HCT116 (cell line): ENCODE results near the gene CTSW. TPM values are rescaled to one million over a fixed set of nuclear protein-coding genes. Genes with fewer than 3 reads are reported as not detected.
A peak's percentile ranks its signal among the peaks of the same experiment; 100 is the strongest.
"Not testable (repeated sequence)": the region's sequence is repeated elsewhere in the genome, so short reads cannot be mapped to it uniquely, and the experiment has no call there.

Experiments
- ATAC-seq: fragments of 200-7000 bp; cut with Tn5 transposase; 2 replicates; pipeline ENCODE4 v1.9.1; 2020; ENCODE audit warnings: mild to moderate bottlenecking, moderate library complexity
- Bru-seq: library from RNA; stranded (reverse); fragments of 400-500 nt; gene quantifications from one replicate; lab custom pipeline; 2021; lab: Mats Ljungman, UMichigan
- BruChase-seq, 2 experiments: library from RNA; stranded (reverse); fragments of 400-500 nt; gene quantifications; one replicate each; lab custom pipeline; 2021; lab: Mats Ljungman, UMichigan
- BruUV-seq: library from RNA; stranded (reverse); fragments of 400-500 nt; replicated peaks from 2 replicates; lab custom pipeline; 2021; lab: Mats Ljungman, UMichigan
- CTCF ChIA-PET: fragments of 300-600 bp; sonication (Branson Sonifier 250); formaldehyde crosslinking; loops from one replicate; lab custom pipeline; 2021; ENCODE audit warnings: antibody characterized with exemption; lab: Charles Lee
- POLR2A ChIA-PET: fragments of 300-600, 350-600 bp; sonication (Branson Sonifier 250); formaldehyde crosslinking; loops from one replicate; lab custom pipeline; 2021; ENCODE audit warnings: antibody characterized with exemption; lab: Charles Lee
- RAD21 ChIA-PET, 2 experiments: fragments of 300-600 bp; sonication (Branson Sonifier 250); formaldehyde crosslinking; loops; one replicate each; lab custom pipeline; 2023; ENCODE audit warnings: low total read pairs in 2 of 2; ENCODE audit not compliant: uncharacterized antibody in 2 of 2, unreplicated experiment in 2 of 2, low non-redundant PET in 1 of 2; lab: Charles Lee
- DNase-seq: peaks from one replicate; pipeline ENCODE4 v3.0.0-alpha.2; 2010; ENCODE audit warnings: low read depth, low spot score
- H2AFZ ChIP-seq: fragments of 200-600 bp; shearing (Covaris generic), sonication (generic); 2 replicates; pipeline ENCODE4 v1.6.1; 2017; ENCODE audit warnings: low read depth, mixed run types, mixed read lengths, antibody characterized with exemption, low read length; ENCODE audit not compliant: poor library complexity, severe bottlenecking
- H3K27ac ChIP-seq: 2 replicates; pipeline ENCODE4 v1.5.1; 2012; ENCODE audit warnings: low read depth, low read length
- H3K27me3 ChIP-seq: fragments of 200-600 bp; sonication (generic); 2 replicates; pipeline ENCODE4 v1.6.1; 2016; ENCODE audit warnings: mixed run types, low read length, mixed read lengths; ENCODE audit not compliant: insufficient read depth
- H3K36me3 ChIP-seq, 2 experiments: fragments of 200-500 bp in 1 of 2; fragments of 200-600 bp in 1 of 2; sonication (Bioruptor generic) in 1 of 2; sonication (generic) in 1 of 2; 2 replicates each; pipeline versions ENCODE4 v1.5.1 to v1.6.1; 2014 to 2016; ENCODE audit warnings: low read length in 2 of 2, inconsistent platforms in 1 of 2, mixed read lengths in 1 of 2, mixed run types in 1 of 2; ENCODE audit not compliant: insufficient read depth in 2 of 2, control insufficient read depth in 1 of 2
- H3K4me1 ChIP-seq, 2 experiments: fragments of 200-600 bp in 1 of 2; sonication (generic) in 1 of 2; 2 replicates each; pipeline versions ENCODE4 v1.5.1 to v1.6.1; 2012 to 2017; ENCODE audit warnings: low read length in 2 of 2, inconsistent platforms in 1 of 2, mild to moderate bottlenecking in 1 of 2, mixed read lengths in 1 of 2, mixed run types in 1 of 2, moderate library complexity in 1 of 2; ENCODE audit not compliant: insufficient read depth in 2 of 2, control insufficient read depth in 1 of 2
- H3K4me2 ChIP-seq: fragments of 200-600 bp; sonication (generic); 2 replicates; pipeline ENCODE4 v1.6.1; 2017; ENCODE audit warnings: mixed run types, low read length, mixed read lengths
- H3K4me3 ChIP-seq, 2 experiments: fragments of 200-600 bp in 1 of 2; sonication (generic) in 1 of 2; replicated peaks in 1 of 2; 2 replicates each; pipeline ENCODE4 v1.5.1; 2011 to 2016; ENCODE audit warnings: low read length in 2 of 2, control low read depth in 1 of 2, low read depth in 1 of 2, mild to moderate bottlenecking in 1 of 2, mixed read lengths in 1 of 2, mixed run types in 1 of 2
- H3K79me2 ChIP-seq: fragments of 200-600 bp; sonication (generic); 2 replicates; pipeline ENCODE4 v1.6.1; 2017; ENCODE audit warnings: mild to moderate bottlenecking, mixed run types, low read length, moderate library complexity, mixed read lengths; ENCODE audit not compliant: insufficient read depth
- H3K9ac ChIP-seq: fragments of 200-600 bp; sonication (generic); 2 replicates; pipeline ENCODE4 v1.6.1; 2016; ENCODE audit warnings: low read length, mixed read lengths
- H3K9me2 ChIP-seq: fragments of 200-600 bp; sonication (generic), shearing (Covaris generic); 2 replicates; pipeline ENCODE4 v1.6.1; 2017; ENCODE audit warnings: mixed run types, mild to moderate bottlenecking, moderate library complexity; ENCODE audit not compliant: insufficient read depth
- H3K9me3 ChIP-seq, 2 experiments: fragments of 200-500 bp in 1 of 2; fragments of 200-600 bp in 1 of 2; sonication (Bioruptor generic) in 1 of 2; sonication (generic) in 1 of 2; 2 replicates each; pipeline ENCODE4 v1.6.1; 2014 to 2017; ENCODE audit warnings: low read length in 2 of 2, mixed read lengths in 2 of 2, inconsistent platforms in 1 of 2, low read depth in 1 of 2, mild to moderate bottlenecking in 1 of 2, mixed run types in 1 of 2, moderate library complexity in 1 of 2; ENCODE audit not compliant: control insufficient read depth in 1 of 2, insufficient read depth in 1 of 2
- H4K20me1 ChIP-seq: fragments of 200-600 bp; sonication (generic), shearing (Covaris generic); 2 replicates; pipeline ENCODE4 v1.6.1; 2017; ENCODE audit warnings: mixed run types, mild to moderate bottlenecking, moderate library complexity; ENCODE audit not compliant: insufficient read depth
- ELF1 ChIP-seq: IDR thresholded peaks from 2 replicates; pipeline ENCODE4 v1.6.1; 2012; ENCODE audit warnings: low read depth, borderline replicate concordance
- FOSL1 ChIP-seq: IDR thresholded peaks from 2 replicates; pipeline ENCODE4 v1.6.1; 2012; ENCODE audit warnings: low read depth
- JUND ChIP-seq: IDR thresholded peaks from 2 replicates; pipeline ENCODE4 v1.6.1; 2012
- POLR2A ChIP-seq: IDR thresholded peaks from 2 replicates; pipeline ENCODE4 v1.7.0; 2011; ENCODE audit warnings: borderline replicate concordance; ENCODE audit not compliant: insufficient read depth, insufficient read length; ENCODE audit errors: extremely low read depth
- RAD21 ChIP-seq: IDR thresholded peaks from 2 replicates; pipeline ENCODE4 v1.6.1; 2012; ENCODE audit warnings: low read depth, mild to moderate bottlenecking
- SRF ChIP-seq: IDR thresholded peaks from 2 replicates; pipeline ENCODE4 v1.6.1; 2012; ENCODE audit warnings: low read depth
- TCF7L2 ChIP-seq: IDR thresholded peaks from 2 replicates; pipeline ENCODE4 v1.7.0; 2011; ENCODE audit warnings: borderline replicate concordance, inconsistent platforms; ENCODE audit not compliant: insufficient read depth, insufficient read length; ENCODE audit errors: extremely low read depth
- YY1 ChIP-seq: IDR thresholded peaks from 2 replicates; pipeline ENCODE4 v1.6.1; 2011; ENCODE audit warnings: low read length, low read depth, moderate library complexity, mild to moderate bottlenecking; ENCODE audit not compliant: insufficient replicate concordance; ENCODE audit errors: extremely low read depth
- ZNF274 ChIP-seq: fragments of 200-500 bp; sonication (Bioruptor generic); IDR thresholded peaks from 2 replicates; pipeline ENCODE4 v1.6.1; 2014; ENCODE audit warnings: mild to moderate bottlenecking, low read depth, low read length, inconsistent platforms
- intact Hi-C: fragments of 100-400 bp; cut with micrococcal nuclease; formaldehyde crosslinking; loops from 2 replicates; pipeline ENCODE4 v1.10.0; 2022
- long read RNA-seq: library from polyadenylated mRNA; unstranded; transcript quantifications from one replicate; pipeline ENCODE4 v2.0.0, GENCODE V29; 2021; ENCODE audit not compliant: unreplicated experiment
- polyA plus RNA-seq: library from polyadenylated mRNA; unstranded; fragments of >200 nt; gene quantifications from 2 replicates; pipeline ENCODE4 v1.2.1, GENCODE V29; 2012; ENCODE audit warnings: missing spikeins
- total RNA-seq: library from RNA; stranded (reverse); gene quantifications from one replicate; pipeline ENCODE4 v1.2.1, GENCODE V29; 2021; ENCODE audit not compliant: unreplicated experiment
- TF ChIP-seq, protein P1 (sequence below): IDR thresholded peaks from 2 replicates; pipeline ENCODE4 v1.6.1; 2012
- TF ChIP-seq, protein P2 (sequence below): IDR thresholded peaks from 2 replicates; pipeline ENCODE4 v1.6.1; 2012
- TF ChIP-seq, protein P3 (sequence below): IDR thresholded peaks from 2 replicates; pipeline ENCODE4 v1.6.1; 2012; ENCODE audit warnings: low read depth

The CTSW gene, protein sequence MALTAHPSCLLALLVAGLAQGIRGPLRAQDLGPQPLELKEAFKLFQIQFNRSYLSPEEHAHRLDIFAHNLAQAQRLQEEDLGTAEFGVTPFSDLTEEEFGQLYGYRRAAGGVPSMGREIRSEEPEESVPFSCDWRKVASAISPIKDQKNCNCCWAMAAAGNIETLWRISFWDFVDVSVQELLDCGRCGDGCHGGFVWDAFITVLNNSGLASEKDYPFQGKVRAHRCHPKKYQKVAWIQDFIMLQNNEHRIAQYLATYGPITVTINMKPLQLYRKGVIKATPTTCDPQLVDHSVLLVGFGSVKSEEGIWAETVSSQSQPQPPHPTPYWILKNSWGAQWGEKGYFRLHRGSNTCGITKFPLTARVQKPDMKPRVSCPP
- not detected for total RNA-seq
- polyA plus RNA-seq: 0.25 and 0.44 TPM in 2 replicates
- not detected for Bru-seq, nascent RNA
- percentile 13 among the genes with signal in this experiment for BruChase-seq, experiment 1, labeled RNA remaining after a 6-hour chase
- not detected for BruChase-seq, experiment 2, labeled RNA remaining after a 2-hour chase
- long read RNA-seq, partial matches to known transcripts: 0 of 2 reads
- long read RNA-seq, other reads (novel, unspliced or antisense): 2 of 2 reads

DNA sequence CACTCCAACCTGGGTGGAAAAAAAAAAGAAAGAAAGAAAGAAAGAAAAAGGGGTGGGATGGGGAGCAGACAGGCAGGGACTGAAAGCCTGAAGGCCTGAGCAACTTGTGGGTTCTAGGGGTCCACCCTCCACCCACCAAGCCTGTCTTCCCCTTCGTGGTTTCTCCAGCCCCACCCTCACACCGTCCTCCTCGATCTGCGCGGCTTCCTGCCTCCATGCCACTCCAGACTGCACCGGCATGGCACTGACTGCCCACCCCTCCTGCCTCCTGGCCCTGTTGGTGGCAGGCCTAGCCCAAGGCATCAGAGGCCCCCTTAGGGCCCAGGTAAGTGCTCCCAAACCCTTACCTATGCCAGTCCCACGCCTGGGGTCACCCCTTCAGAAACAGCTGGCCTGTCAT lies at the start of gene CTSW:
Gene CTSW (plus strand): TSS at position 221 of the 400 bp plus-strand sequence. CDS start 18 bp downstream, at position 239.
- Histone ChIP-seq H3K79me2 (peaks cover 12% of the 10 kb centered on the region; the same call in 1 of the 2 replicates), H2AFZ (no peak within 1 kb of the TSS), H3K36me3 (peaks cover 5 to 25% of the 10 kb centered on the region in 2 experiments; a peak in 2 of 4 replicates), H3K27ac (no peak within 1 kb of the TSS), H3K4me2 (no peak within 1 kb of the TSS), H3K9ac (no peak within 1 kb of the TSS), H3K9me3 (no peaks in the 10 kb centered on the region), H4K20me1 (no peaks in the 10 kb centered on the region), H3K9me2 (no peaks in the 10 kb centered on the region), H3K4me3 (no peak within 1 kb of the TSS), H3K4me1 (peaks cover 2 to 5% of the 10 kb centered on the region in 2 experiments; a peak in 2 of 4 replicates), H3K27me3 (no peaks in the 10 kb centered on the region)
- TF ChIP-seq, protein P1, sequence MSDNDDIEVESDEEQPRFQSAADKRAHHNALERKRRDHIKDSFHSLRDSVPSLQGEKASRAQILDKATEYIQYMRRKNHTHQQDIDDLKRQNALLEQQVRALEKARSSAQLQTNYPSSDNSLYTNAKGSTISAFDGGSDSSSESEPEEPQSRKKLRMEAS: no peak
- TF ChIP-seq, protein P2, sequence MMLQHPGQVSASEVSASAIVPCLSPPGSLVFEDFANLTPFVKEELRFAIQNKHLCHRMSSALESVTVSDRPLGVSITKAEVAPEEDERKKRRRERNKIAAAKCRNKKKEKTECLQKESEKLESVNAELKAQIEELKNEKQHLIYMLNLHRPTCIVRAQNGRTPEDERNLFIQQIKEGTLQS: no peak
- no peak for TF ChIP-seq POLR2A
- no peak for TF ChIP-seq YY1
- no peak for TF ChIP-seq ZNF274
- TF ChIP-seq, protein P3, sequence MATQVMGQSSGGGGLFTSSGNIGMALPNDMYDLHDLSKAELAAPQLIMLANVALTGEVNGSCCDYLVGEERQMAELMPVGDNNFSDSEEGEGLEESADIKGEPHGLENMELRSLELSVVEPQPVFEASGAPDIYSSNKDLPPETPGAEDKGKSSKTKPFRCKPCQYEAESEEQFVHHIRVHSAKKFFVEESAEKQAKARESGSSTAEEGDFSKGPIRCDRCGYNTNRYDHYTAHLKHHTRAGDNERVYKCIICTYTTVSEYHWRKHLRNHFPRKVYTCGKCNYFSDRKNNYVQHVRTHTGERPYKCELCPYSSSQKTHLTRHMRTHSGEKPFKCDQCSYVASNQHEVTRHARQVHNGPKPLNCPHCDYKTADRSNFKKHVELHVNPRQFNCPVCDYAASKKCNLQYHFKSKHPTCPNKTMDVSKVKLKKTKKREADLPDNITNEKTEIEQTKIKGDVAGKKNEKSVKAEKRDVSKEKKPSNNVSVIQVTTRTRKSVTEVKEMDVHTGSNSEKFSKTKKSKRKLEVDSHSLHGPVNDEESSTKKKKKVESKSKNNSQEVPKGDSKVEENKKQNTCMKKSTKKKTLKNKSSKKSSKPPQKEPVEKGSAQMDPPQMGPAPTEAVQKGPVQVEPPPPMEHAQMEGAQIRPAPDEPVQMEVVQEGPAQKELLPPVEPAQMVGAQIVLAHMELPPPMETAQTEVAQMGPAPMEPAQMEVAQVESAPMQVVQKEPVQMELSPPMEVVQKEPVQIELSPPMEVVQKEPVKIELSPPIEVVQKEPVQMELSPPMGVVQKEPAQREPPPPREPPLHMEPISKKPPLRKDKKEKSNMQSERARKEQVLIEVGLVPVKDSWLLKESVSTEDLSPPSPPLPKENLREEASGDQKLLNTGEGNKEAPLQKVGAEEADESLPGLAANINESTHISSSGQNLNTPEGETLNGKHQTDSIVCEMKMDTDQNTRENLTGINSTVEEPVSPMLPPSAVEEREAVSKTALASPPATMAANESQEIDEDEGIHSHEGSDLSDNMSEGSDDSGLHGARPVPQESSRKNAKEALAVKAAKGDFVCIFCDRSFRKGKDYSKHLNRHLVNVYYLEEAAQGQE: no peak
- no peak for TF ChIP-seq JUND
- TF ChIP-seq RAD21: no peak
- TF ChIP-seq ELF1: no peak
- TF ChIP-seq SRF: no peak
- no peak for TF ChIP-seq FOSL1
- no peak for TF ChIP-seq TCF7L2
- ChIA-PET CTCF (interaction anchor here (1.1 kb wide), 1 partner anchor 8 kb away, joined by 4 read pairs; the partner anchor contains the start of gene FIBP), RAD21 (no interaction called here), POLR2A (no interaction called here)
- intact Hi-C loops: no loop called here
- no peak for DNase-seq
- BruUV-seq: no TSS peak
- no peak for ATAC-seq

DNA sequence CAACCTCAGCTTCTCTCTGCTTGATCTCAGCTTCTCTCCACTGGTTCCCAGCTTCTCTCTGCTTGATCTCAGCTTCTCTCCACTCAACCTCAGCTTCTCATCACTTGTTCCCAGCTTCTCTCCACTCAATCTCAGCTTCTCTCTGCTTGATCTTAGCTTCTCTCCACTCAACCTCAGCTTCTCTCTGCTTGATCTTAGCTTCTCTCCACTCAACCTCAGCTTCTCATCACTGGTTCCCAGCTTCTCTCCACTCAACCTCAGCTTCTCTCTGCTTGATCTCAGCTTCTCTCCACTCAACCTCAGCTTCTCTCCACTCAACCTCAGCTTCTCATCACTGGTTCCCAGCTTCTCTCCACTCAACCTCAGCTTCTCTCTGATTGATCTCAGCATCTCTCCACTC lies 47.4 kb upstream of the CTSW start:
- intact Hi-C loops, RAD21 ChIA-PET, H3K4me2 ChIP-seq, H2AFZ ChIP-seq, DNase-seq, ATAC-seq, H3K4me1 ChIP-seq, H3K27ac ChIP-seq, H3K79me2 ChIP-seq, H3K4me3 ChIP-seq, H3K36me3 ChIP-seq, H3K9me2 ChIP-seq, BruUV-seq, H3K9ac ChIP-seq, H4K20me1 ChIP-seq, H3K9me3 ChIP-seq: not testable (repeated sequence)
- ChIA-PET CTCF (interaction anchor here (0.6 kb wide), 1 partner anchor 63 kb away, joined by 3 read pairs; no protein-coding TSS in a partner anchor), POLR2A (interaction anchor here (1.3 kb wide), 1 partner anchor 41 kb away, joined by 3 read pairs; no protein-coding TSS in a partner anchor)
- H3K27me3 ChIP-seq: peaks cover 17% of the 10 kb centered on the region
